ENCODE data around the gene PIGX. TPM values are rescaled to one million over a fixed set of nuclear protein-coding genes. Genes with fewer than 3 reads are reported as not detected.

The PIGX gene
- total and polyA plus RNA-seq, 10 donors, result 4.5 to 29.2 (median 15.5) TPM

DNA sequence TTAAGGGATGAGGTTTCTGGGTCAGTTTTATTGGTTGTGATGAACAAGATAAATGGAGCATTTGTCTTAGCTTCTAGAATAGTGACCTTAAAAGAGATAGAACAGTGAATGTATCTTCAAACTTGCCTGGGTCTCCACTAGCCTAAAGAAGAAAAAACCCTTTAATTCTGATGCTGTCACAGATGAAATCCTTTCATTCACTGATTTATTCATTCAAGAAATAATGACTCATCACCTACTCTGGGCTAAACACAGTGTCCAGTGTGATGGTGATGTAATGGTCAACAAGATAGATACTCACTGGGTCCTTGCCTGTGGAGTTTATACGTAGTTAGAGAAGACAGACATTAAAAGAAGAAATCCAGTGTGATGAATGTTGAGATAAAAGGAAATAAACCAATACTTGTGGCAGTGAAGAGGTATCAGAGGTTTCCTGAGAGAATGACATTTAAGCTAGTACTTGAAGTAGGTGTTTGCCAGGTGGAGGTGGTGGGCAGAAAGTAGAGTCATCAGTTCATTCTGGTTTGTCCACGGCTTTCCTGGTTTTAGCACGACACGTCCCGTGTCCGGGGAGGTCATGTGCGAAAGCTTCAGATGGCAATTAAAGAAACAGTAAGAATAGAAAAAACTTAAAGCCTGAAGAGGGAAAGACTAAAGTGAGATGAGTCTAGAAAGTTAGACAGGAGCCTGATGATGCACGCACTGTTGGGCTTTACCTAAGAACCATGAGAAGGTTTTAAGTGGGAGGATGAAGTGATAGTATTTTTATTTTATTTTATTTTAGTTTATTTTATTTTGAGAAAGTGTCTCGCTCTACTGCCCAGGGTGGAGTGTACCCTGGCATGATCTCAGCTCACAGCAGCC, 45.9 kb downstream of the PIGX start:
- Histone ChIP-seq H3K27ac (peak overlapping the region in 1 of 8 donors; percentile 5), H3K27me3 (replicated peaks in 1 of 7) (no peaks in the 10 kb centered on the region), H3K4me3 (no peak overlapping the region), H3K4me1 (peaks cover 3 to 53% (median 25%) of the 10 kb centered on the region in 6 donors), H3K9me3 (peaks cover 2 to 23% (median 17%) of the 10 kb centered on the region in 8 donors), H3K36me3 (peaks cover 0 to 52% (median 5%) of the 10 kb centered on the region in 6 donors)
- no peak for DNase-seq
- intact Hi-C loops (cut with DNase I; ENCODE audit: low total_unique reads), result no loop called here
- no peak for TF ChIP-seq POLR2A (IDR thresholded peaks at IDR 0.05)
- no peak for TF ChIP-seq POLR2AphosphoS5 (IDR thresholded peaks at IDR 0.05)
- TF ChIP-seq CTCF (IDR thresholded peaks at IDR 0.05 in 8 of 11, conservative IDR thresholded peaks at IDR 0.05 in 3 of 11), result no peak
- WGBS, 5 donors, result 74 to 86% (median 85%) methylated on average over 9 of the region's 9 CpGs

DNA sequence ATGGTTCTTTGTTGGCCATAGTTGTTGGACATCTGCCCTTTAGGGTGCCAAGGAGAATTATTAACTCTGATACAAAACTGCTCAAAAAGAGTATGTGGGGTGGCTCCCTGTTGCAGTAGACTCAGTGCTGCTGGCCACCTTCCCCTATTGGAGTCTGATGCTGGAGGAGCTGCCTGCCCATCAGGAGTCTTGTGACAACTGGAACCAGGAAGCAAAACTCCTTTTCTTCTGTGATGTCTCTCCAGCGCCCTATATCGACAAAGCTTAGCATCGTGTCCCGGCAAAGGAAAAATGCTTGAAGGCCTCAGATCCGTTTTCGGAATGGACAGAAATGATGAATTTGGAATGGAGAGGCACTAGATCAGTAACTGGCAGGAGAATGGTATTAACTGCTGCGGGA, 51.0 kb downstream of the PIGX start:
- Histone ChIP-seq H3K27me3 (replicated peaks in 1 of 7) (no peaks in the 10 kb centered on the region), H3K9me3 (no peaks in the 10 kb centered on the region), H3K36me3 (peaks cover 0 to 53% (median 4%) of the 10 kb centered on the region in 6 donors), H3K4me1 (peaks cover 0 to 33% (median 8%) of the 10 kb centered on the region in 6 donors), H3K27ac (no peak overlapping the region), H3K4me3 (no peak overlapping the region)
- DNase-seq, result no peak
- intact Hi-C loops (cut with DNase I; ENCODE audit: low total_unique reads), result no loop called here
- no peak for TF ChIP-seq POLR2AphosphoS5 (IDR thresholded peaks at IDR 0.05)
- TF ChIP-seq POLR2A (IDR thresholded peaks at IDR 0.05), result no peak
- no peak for TF ChIP-seq CTCF (IDR thresholded peaks at IDR 0.05 in 8 of 11, conservative IDR thresholded peaks at IDR 0.05 in 3 of 11)
- WGBS, 5 donors, result 83 to 94% (median 88%) methylated on average over 7 of the region's 7 CpGs

GRCh38 chr3:196765454-196765853, 53.3 kb downstream of the PIGX start:
- Histone ChIP-seq H3K9me3 (no peaks in the 10 kb centered on the region), H3K27ac (no peak overlapping the region), H3K36me3 (peaks cover 0 to 49% (median 7%) of the 10 kb centered on the region in 6 donors), H3K4me3 (no peak overlapping the region), H3K27me3 (replicated peaks in 1 of 7) (no peaks in the 10 kb centered on the region), H3K4me1 (peaks cover 0 to 34% (median 9%) of the 10 kb centered on the region in 6 donors)
- no peak for DNase-seq
- intact Hi-C loops (cut with DNase I; ENCODE audit: low total_unique reads), result no loop called here
- TF ChIP-seq POLR2AphosphoS5 (IDR thresholded peaks at IDR 0.05), result no peak
- no peak for TF ChIP-seq CTCF (IDR thresholded peaks at IDR 0.05 in 8 of 11, conservative IDR thresholded peaks at IDR 0.05 in 3 of 11)
- TF ChIP-seq POLR2A (IDR thresholded peaks at IDR 0.05), result no peak

- H3K27ac ChIP-seq, result no peak overlapping the region
- no peaks in the 10 kb centered on the region for H3K9me3 ChIP-seq
- intact Hi-C loops (cut with DNase I; ENCODE audit: low total_unique reads), result no loop called here
- WGBS, 5 donors, result 94 to 100% (median 100%) methylated on average over 1 of the region's 1 CpG
- peaks cover 20 to 83% (median 54%) of the 10 kb centered on the region in 6 donors for H3K4me1 ChIP-seq
- H3K36me3 ChIP-seq, result peaks cover 0 to 25% (median 6%) of the 10 kb centered on the region in 6 donors
- H3K4me3 ChIP-seq, result no peak overlapping the region
- H3K27me3 ChIP-seq (replicated peaks in 1 of 7), result no peaks in the 10 kb centered on the region
- TF ChIP-seq POLR2AphosphoS5 (IDR thresholded peaks at IDR 0.05) (no peak), POLR2A (IDR thresholded peaks at IDR 0.05) (no peak), CTCF (IDR thresholded peaks at IDR 0.05 in 8 of 11, conservative IDR thresholded peaks at IDR 0.05 in 3 of 11) (no peak)
- DNase-seq, result no peak
Measured at GRCh38 chr3:196771067-196771466, 58.9 kb downstream of the PIGX start.

All from spleen (tissue), 11 donors.